Left lung (tissue), 10 donors: ENCODE data around the gene AQP3. TPM values are rescaled to one million over a fixed set of nuclear protein-coding genes. Genes with fewer than 3 reads are reported as not detected.
"Not testable (repeated sequence)": the region's sequence is repeated elsewhere in the genome, so short reads cannot be mapped to it uniquely, and the experiment has no call there.

Experiments
- ATAC-seq: fragments of 200-7000 bp; cut with Tn5 transposase; one replicate; pipeline ENCODE4 v1.9.1; 2020; ENCODE audit warnings: moderate library complexity
- DNase-seq, 4 donors: peaks; one replicate each; pipeline ENCODE4 v3.0.0-alpha.2; 2013 to 2020
- H3K27ac ChIP-seq, 2 donors: fragments of 200-600 bp; sonication (generic) in 1 of 2; one replicate each; pipeline versions ENCODE4 v1.5.0 to v1.8.0; 2020 to 2021
- H3K27me3 ChIP-seq, 2 donors: fragments of 200-600 bp; sonication (generic) in 1 of 2; one replicate each; pipeline versions ENCODE4 v1.5.0 to v1.8.0; 2020 to 2021
- H3K36me3 ChIP-seq, 2 donors: fragments of 200-600 bp; sonication (generic) in 1 of 2; one replicate each; pipeline versions ENCODE4 v1.5.0 to v1.8.0; 2020 to 2021
- H3K4me1 ChIP-seq, 2 donors: fragments of 200-600 bp; one replicate each; pipeline ENCODE4 v1.8.0; 2021
- H3K4me3 ChIP-seq, 2 donors: fragments of 200-600 bp; sonication (generic) in 1 of 2; one replicate each; pipeline versions ENCODE4 v1.5.0 to v1.8.0; 2020 to 2021; ENCODE audit warnings: mild to moderate bottlenecking in 1 of 2
- H3K9me3 ChIP-seq, 2 donors: fragments of 200-600 bp; sonication (generic) in 1 of 2; one replicate each; pipeline versions ENCODE4 v1.5.0 to v1.8.0; 2020 to 2021
- intact Hi-C, 2 donors: fragments of 100-400 bp; cut with DNase I; formaldehyde crosslinking; loops; one replicate each; pipeline versions ENCODE4 v1.11.2 to v1.14.2; 2022
- polyA plus RNA-seq, 6 donors: library from polyadenylated mRNA; unstranded; fragments of 120-200 nt; gene quantifications; one replicate each; pipeline ENCODE4 v1.2.1, GENCODE V29; 2013; ENCODE audit not compliant: insufficient read length in 6 of 6
- total RNA-seq, 2 donors: library from RNA; stranded (reverse); fragmentation: NEBNext Ultra II Directional; extraction: Animal tissue kit (Norgen Biotek cat#: 25700); gene quantifications; one replicate each; pipeline ENCODE4 v1.2.1, GENCODE V29; 2021
- TF ChIP-seq, protein P1 (sequence below), 2 donors: fragments of 200-600 bp; sonication (generic) in 1 of 2; IDR thresholded peaks; one replicate each; pipeline versions ENCODE4 v1.5.0 to v1.8.0; 2021; ENCODE audit warnings: antibody characterized with exemption in 2 of 2
- donor health status: DM: no; HTN: yes; CAD: no.
- donor health status: DM: no; HTN: no; CAD: no.

AQP3 gene
- total and polyA plus RNA-seq, 8 donors: 8.0 to 265 (median 28.0) TPM

DNA sequence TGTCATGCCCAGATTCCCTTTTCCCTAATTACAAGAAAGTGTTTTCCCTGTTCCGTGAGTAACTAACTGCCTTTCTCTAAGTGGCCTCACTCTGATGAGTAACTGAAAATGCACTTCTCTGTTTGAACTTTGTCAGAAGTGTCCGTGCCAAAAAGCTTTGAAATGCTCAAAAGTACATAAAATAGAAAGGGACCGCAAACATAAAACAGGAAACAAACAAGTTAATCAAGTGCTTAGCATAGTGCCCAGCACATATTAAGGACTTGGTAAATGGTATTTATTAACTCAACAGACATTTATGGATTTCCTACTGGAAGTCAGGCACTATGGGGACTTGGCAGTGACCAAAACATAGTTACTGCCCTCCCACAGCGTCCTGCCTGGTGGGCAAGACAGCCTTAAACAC is 22.3 kb downstream of the AQP3 start:
- ATAC-seq (peak; percentile 87), DNase-seq (peak in 1 of 4 donors; percentile 21)
- H3K4me3 ChIP-seq: no peak overlapping the region
- no peaks in the 10 kb centered on the region for H3K27me3 ChIP-seq
- no peaks in the 10 kb centered on the region for H3K36me3 ChIP-seq
- intact Hi-C loops: no loop called here
- peak overlapping the region; percentile 33 to 40 for H3K27ac ChIP-seq
- TF ChIP-seq, protein P1, sequence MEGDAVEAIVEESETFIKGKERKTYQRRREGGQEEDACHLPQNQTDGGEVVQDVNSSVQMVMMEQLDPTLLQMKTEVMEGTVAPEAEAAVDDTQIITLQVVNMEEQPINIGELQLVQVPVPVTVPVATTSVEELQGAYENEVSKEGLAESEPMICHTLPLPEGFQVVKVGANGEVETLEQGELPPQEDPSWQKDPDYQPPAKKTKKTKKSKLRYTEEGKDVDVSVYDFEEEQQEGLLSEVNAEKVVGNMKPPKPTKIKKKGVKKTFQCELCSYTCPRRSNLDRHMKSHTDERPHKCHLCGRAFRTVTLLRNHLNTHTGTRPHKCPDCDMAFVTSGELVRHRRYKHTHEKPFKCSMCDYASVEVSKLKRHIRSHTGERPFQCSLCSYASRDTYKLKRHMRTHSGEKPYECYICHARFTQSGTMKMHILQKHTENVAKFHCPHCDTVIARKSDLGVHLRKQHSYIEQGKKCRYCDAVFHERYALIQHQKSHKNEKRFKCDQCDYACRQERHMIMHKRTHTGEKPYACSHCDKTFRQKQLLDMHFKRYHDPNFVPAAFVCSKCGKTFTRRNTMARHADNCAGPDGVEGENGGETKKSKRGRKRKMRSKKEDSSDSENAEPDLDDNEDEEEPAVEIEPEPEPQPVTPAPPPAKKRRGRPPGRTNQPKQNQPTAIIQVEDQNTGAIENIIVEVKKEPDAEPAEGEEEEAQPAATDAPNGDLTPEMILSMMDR (IDR thresholded peaks at IDR 0.05): no peak
- H3K9me3 ChIP-seq: no peaks in the 10 kb centered on the region
- H3K4me1 ChIP-seq: no peaks in the 10 kb centered on the region

DNA sequence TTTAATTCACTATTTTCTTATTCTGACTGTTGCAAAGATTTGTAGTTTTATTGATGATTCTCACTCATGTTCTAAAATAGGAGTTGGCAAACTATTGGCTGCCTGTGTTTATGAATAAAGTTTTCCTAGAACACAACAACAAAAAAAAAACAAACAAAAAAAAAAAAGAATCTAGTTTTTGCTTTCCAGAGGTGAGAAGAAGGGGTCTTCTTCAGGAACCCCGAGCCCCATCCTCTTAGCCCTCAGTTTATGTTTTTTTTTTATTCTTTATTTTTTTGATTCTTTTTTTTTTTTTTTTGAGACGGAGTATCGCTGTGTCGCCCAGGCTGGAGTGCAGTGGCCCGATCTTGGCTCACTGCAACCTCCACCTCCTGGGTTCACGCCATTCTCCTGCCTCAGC is 22.9 kb downstream of the AQP3 start:
- intact Hi-C loops, DNase-seq, H3K9me3 ChIP-seq, ATAC-seq, H3K4me1 ChIP-seq, H3K27me3 ChIP-seq, H3K36me3 ChIP-seq, H3K4me3 ChIP-seq: not testable (repeated sequence)
- peak overlapping the region in 1 of 2 donors; percentile 40 for H3K27ac ChIP-seq

DNA sequence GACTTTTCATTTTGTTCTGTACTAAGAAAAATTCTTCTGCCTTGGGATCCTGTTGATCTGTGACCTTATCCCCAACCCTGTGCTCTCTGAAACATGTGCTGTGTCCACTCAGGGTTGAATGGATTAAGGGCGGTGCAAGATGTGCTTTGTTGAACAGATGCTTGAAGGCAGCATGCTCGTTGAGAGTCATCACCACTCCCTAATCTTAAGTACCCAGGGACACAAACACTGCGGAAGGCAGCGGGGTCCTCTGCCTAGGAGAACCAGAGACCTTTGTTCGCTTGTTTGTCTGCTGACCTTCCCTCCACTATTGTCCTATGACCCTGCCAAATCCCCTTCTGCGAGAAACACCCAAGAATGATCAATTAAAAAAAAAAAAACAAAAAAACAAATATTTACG is 23.4 kb downstream of the AQP3 start:
- H3K36me3 ChIP-seq, DNase-seq, H3K4me1 ChIP-seq, H3K4me3 ChIP-seq, intact Hi-C loops, H3K27ac ChIP-seq, H3K27me3 ChIP-seq, H3K9me3 ChIP-seq: not testable (repeated sequence)
- peak; percentile 55 for ATAC-seq

DNA sequence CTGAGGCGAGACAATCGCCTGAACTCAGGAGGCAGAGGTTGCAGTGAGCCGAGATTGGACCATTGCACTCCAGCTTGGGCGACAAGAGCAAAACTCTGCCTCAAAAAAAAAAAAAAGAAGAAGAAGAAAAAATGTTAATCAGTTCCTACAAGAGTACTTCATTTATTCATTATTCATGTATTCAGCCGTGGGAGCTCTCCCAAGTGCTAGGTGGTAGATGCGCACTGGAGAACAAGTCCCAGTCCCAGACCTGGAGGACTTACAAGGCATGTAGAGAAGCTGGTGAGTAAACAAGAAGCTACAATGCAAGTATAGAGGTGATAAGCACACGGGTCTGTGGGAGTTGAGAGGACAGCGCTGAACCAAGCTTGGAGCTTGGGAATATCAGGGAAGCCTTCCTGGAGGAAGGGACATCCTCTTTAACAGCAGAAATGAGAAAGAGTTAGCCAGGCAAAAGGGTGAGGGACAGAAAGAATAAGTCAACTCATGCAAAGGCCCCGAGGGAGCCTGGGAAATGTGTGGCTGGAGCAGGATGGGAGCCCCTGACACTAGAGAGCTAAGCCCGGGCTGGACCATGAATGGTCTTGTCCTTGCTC is 27.6 kb downstream of the AQP3 start:
- DNase-seq (no peak), ATAC-seq (no peak)
- Histone ChIP-seq H3K4me1 (peaks cover 4 to 13% of the 10 kb centered on the region in 2 donors), H3K9me3 (no peaks in the 10 kb centered on the region), H3K27ac (no peak overlapping the region), H3K36me3 (no peaks in the 10 kb centered on the region), H3K27me3 (no peaks in the 10 kb centered on the region), H3K4me3 (no peak overlapping the region)
- intact Hi-C loops: no loop called here
- TF ChIP-seq, protein P1 (IDR thresholded peaks at IDR 0.05): no peak

DNA sequence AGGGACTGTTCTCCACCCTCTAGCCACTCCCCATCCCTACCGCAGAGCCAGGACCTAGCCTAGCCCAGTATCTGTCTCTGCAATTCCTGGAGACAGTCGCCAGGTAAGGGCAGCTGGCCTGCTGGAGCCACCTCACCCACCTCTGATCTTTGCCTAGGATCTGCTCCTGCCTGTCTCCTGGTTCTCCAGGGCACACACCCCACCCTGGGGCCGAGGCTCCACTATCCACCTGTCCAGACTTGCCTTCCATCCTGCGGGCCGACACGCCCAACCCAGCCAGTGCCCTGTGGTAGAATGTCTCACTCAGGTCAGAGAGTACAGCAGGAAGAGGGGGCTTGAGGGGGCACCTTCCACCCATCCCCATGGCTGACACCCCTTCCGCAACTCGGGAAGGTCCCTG is 29.3 kb downstream of the AQP3 start:
- no peak for ATAC-seq
- intact Hi-C loops: no loop called here
- H3K27ac ChIP-seq: no peak overlapping the region

DNA sequence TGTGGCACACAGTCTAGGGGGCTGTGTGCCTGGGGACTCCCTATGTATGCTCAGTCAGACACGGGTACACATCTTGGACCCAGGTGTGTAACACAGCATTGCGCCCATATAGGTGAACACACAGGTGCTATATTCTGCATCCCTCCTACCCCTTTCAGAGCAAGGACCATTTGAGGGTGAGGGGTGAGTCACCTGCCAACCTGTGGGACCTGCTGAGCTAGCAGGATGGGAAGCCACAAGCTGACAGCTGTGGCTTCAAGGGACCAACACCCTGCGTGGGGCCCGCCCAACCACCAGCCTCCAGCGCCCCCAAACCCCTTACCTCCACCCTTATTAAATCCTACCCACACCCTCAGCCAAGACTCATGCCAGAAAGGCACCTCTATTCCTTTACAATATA is 30.4 kb downstream of the AQP3 start:
- ATAC-seq (no peak), DNase-seq (no peak)
- TF ChIP-seq, protein P1 (IDR thresholded peaks at IDR 0.05): no peak
- intact Hi-C loops: no loop called here
- Histone ChIP-seq H3K27me3 (no peaks in the 10 kb centered on the region), H3K4me1 (peaks cover 4 to 19% of the 10 kb centered on the region in 2 donors), H3K27ac (no peak overlapping the region), H3K36me3 (no peaks in the 10 kb centered on the region), H3K4me3 (no peak overlapping the region), H3K9me3 (no peaks in the 10 kb centered on the region)

More for the DNA sequence above, 29.3 kb downstream of the AQP3 start:
- Histone ChIP-seq H3K4me3 (no peak overlapping the region), H3K27me3 (no peaks in the 10 kb centered on the region), H3K36me3 (no peaks in the 10 kb centered on the region), H3K9me3 (no peaks in the 10 kb centered on the region), H3K4me1 (peaks cover 4 to 19% of the 10 kb centered on the region in 2 donors)
- no peak for DNase-seq
- TF ChIP-seq, protein P1 (IDR thresholded peaks at IDR 0.05): no peak
